Sigmoid colon (tissue), 7 donors: ENCODE results near the gene ZRANB3. TPM values are rescaled to one million over a fixed set of nuclear protein-coding genes. Genes with fewer than 3 reads are reported as not detected.

Experiments
- DNase-seq: peaks from one replicate; pipeline ENCODE4 v3.0.0-alpha.2; 2019
- H3K27ac ChIP-seq, 4 donors: fragments of 200-600 bp; sonication (generic); one replicate each; pipeline ENCODE4 v1.5.1; 2016 to 2019; ENCODE audit warnings: mild to moderate bottlenecking in 1 of 4
- H3K27me3 ChIP-seq, 3 donors: fragments of 200-600 bp; sonication (generic); one replicate each; pipeline ENCODE4 v1.5.1; 2019; ENCODE audit warnings: mild to moderate bottlenecking in 1 of 3
- H3K36me3 ChIP-seq, 4 donors: fragments of 200-600 bp; sonication (generic); one replicate each; pipeline ENCODE4 v1.5.1; 2016 to 2019
- H3K4me1 ChIP-seq, 4 donors: fragments of 200-600 bp; sonication (generic); one replicate each; pipeline ENCODE4 v1.5.1; 2017 to 2019
- H3K4me3 ChIP-seq, 4 donors: fragments of 200-600 bp; sonication (generic); one replicate each; pipeline ENCODE4 v1.5.1; 2017 to 2019; ENCODE audit warnings: mild to moderate bottlenecking in 2 of 4, moderate library complexity in 1 of 4
- H3K9me3 ChIP-seq, 4 donors: fragments of 200-600 bp in 3 of 4; sonication (generic) in 3 of 4; one replicate each; pipeline versions ENCODE4 v1.5.1 to v1.6.1; 2013 to 2019
- CTCF ChIP-seq, 4 experiments: fragments of 450-650 bp in 3 of 4; fragments of 200-600 bp in 1 of 4; IDR thresholded peaks; one replicate each; pipeline ENCODE4 v1.5.1; 2016 to 2019; ENCODE audit warnings: antibody characterized with exemption in 4 of 4, mild to moderate bottlenecking in 3 of 4, moderate library complexity in 2 of 4
- EP300 ChIP-seq, 4 donors: sonication (generic); formaldehyde crosslinking; IDR thresholded peaks; one replicate each; pipeline ENCODE4 v1.6.1; 2017; ENCODE audit warnings: antibody characterized with exemption in 4 of 4
- POLR2A ChIP-seq, 2 donors: fragments of 450-650 bp; IDR thresholded peaks; one replicate each; pipeline ENCODE4 v1.6.1; 2016; ENCODE audit warnings: antibody characterized with exemption in 2 of 2, mild to moderate bottlenecking in 2 of 2, moderate library complexity in 2 of 2
- POLR2AphosphoS5 ChIP-seq, 4 donors: sonication (generic); formaldehyde crosslinking; IDR thresholded peaks; one replicate each; pipeline ENCODE4 v1.6.1; 2017; ENCODE audit warnings: antibody characterized with exemption in 4 of 4
- WGBS, 2 donors: extraction: QIAGEN DNeasy Blood & Tissue Kit; methylation state at CpG; one replicate each; pipeline ENCODE4 v1.1.7; 2013; 5-methylcytosine and 5-hydroxymethylcytosine counted together
- intact Hi-C: fragments of 100-400 bp; cut with DNase I; formaldehyde crosslinking; loops from one replicate; pipeline ENCODE4 v1.15.1; 2023
- polyA plus RNA-seq, 3 donors: library from polyadenylated mRNA; stranded (reverse); fragments of 200-250 nt; gene quantifications; one replicate each; pipeline ENCODE4 v1.2.3, GENCODE V29; 2013
- total RNA-seq, 4 donors: library from RNA; depleted of rRNA; stranded (reverse); fragments of >200 nt; gene quantifications; one replicate each; pipeline ENCODE4 v1.1.0, GENCODE V29; 2016
- donor health status: healthy with polysubstance abuse.
- donor health status: Bipolar disorder and iron deficiency.
- donor health status: healthy.

The ZRANB3 gene
- total and polyA plus RNA-seq, 7 donors, result 1.2 to 7.2 (median 3.1) TPM

- Histone ChIP-seq H3K27ac (no peak overlapping the region), H3K36me3 (no peaks in the 10 kb centered on the region), H3K4me3 (no peak overlapping the region), H3K27me3 (no peaks in the 10 kb centered on the region), H3K9me3 (peaks cover 0 to under 1% (median 0%) of the 10 kb centered on the region in 4 donors), H3K4me1 (peaks cover 0 to 6% (median 0%) of the 10 kb centered on the region in 4 donors)
- intact Hi-C loops, result no loop called here
- DNase-seq, result no peak
- TF ChIP-seq CTCF (IDR thresholded peaks at IDR 0.05), result no peak
- no peak for TF ChIP-seq POLR2A (IDR thresholded peaks at IDR 0.05)
- no peak for TF ChIP-seq POLR2AphosphoS5 (IDR thresholded peaks at IDR 0.05)
- no peak for TF ChIP-seq EP300 (IDR thresholded peaks at IDR 0.05)
These were observed 285.9 kb downstream of the ZRANB3 start for GRCh38 chr2:135245071-135245470.

- Histone ChIP-seq H3K36me3 (peaks cover 0 to 3% (median 0%) of the 10 kb centered on the region in 4 donors), H3K4me1 (no peaks in the 10 kb centered on the region), H3K4me3 (no peak overlapping the region), H3K27me3 (no peaks in the 10 kb centered on the region), H3K9me3 (no peaks in the 10 kb centered on the region), H3K27ac (no peak overlapping the region)
- DNase-seq, result no peak
- TF ChIP-seq CTCF (IDR thresholded peaks at IDR 0.05) (no peak), POLR2AphosphoS5 (IDR thresholded peaks at IDR 0.05) (no peak), EP300 (IDR thresholded peaks at IDR 0.05) (no peak), POLR2A (IDR thresholded peaks at IDR 0.05) (no peak)
- intact Hi-C loops, result no loop called here
- 97 to 100% methylated on average over 2 of the region's 2 CpGs for WGBS, 2 donors
These were observed 292.4 kb downstream of the ZRANB3 start for GRCh38 chr2:135238651-135239050.

GRCh38 chr2:135230150-135230549, 300.9 kb downstream of the ZRANB3 start:
- Histone ChIP-seq H3K9me3 (no peaks in the 10 kb centered on the region), H3K27ac (no peak overlapping the region), H3K4me1 (peaks cover 0 to 9% (median 3%) of the 10 kb centered on the region in 4 donors), H3K4me3 (no peak overlapping the region), H3K36me3 (no peaks in the 10 kb centered on the region), H3K27me3 (no peaks in the 10 kb centered on the region)
- intact Hi-C loops, result no loop called here
- no peak for TF ChIP-seq EP300 (IDR thresholded peaks at IDR 0.05)
- TF ChIP-seq CTCF (IDR thresholded peaks at IDR 0.05), result no peak
- no peak for TF ChIP-seq POLR2AphosphoS5 (IDR thresholded peaks at IDR 0.05)
- TF ChIP-seq POLR2A (IDR thresholded peaks at IDR 0.05), result no peak
- no peak for DNase-seq
- WGBS, 2 donors, result 57 to 74% methylated on average over 1 of the region's 1 CpG

GRCh38 chr2:135227386-135227785, 303.6 kb downstream of the ZRANB3 start:
- Histone ChIP-seq H3K36me3 (no peaks in the 10 kb centered on the region), H3K4me3 (no peak overlapping the region), H3K27me3 (no peaks in the 10 kb centered on the region), H3K27ac (no peak overlapping the region), H3K4me1 (peaks cover 0 to 9% (median 3%) of the 10 kb centered on the region in 4 donors), H3K9me3 (no peaks in the 10 kb centered on the region)
- TF ChIP-seq POLR2A (IDR thresholded peaks at IDR 0.05), result no peak
- no peak for TF ChIP-seq CTCF (IDR thresholded peaks at IDR 0.05)
- TF ChIP-seq EP300 (IDR thresholded peaks at IDR 0.05), result no peak
- TF ChIP-seq POLR2AphosphoS5 (IDR thresholded peaks at IDR 0.05), result no peak
- DNase-seq, result no peak
- intact Hi-C loops, result no loop called here
- WGBS, 2 donors, result 85 to 86% methylated on average over 1 of the region's 1 CpG

- TF ChIP-seq CTCF (IDR thresholded peaks at IDR 0.05), result no peak
- TF ChIP-seq POLR2AphosphoS5 (IDR thresholded peaks at IDR 0.05), result no peak
- no peak for TF ChIP-seq EP300 (IDR thresholded peaks at IDR 0.05)
- no peak for TF ChIP-seq POLR2A (IDR thresholded peaks at IDR 0.05)
These were observed 304.1 kb downstream of the ZRANB3 start for GRCh38 chr2:135226961-135227360.

More at GRCh38 chr2:135226961-135227360, 304.1 kb downstream of the ZRANB3 start:
- Histone ChIP-seq H3K4me1 (peaks cover 0 to 9% (median 3%) of the 10 kb centered on the region in 4 donors), H3K27me3 (no peaks in the 10 kb centered on the region), H3K4me3 (no peak overlapping the region), H3K27ac (no peak overlapping the region), H3K36me3 (no peaks in the 10 kb centered on the region), H3K9me3 (no peaks in the 10 kb centered on the region)
- no peak for DNase-seq
- WGBS, 2 donors, result 63 to 75% methylated on average over 1 of the region's 1 CpG
- intact Hi-C loops, result no loop called here
